Sciatic nerve (tissue), 2 donors: ENCODE measurements around the gene APCDD1L. TPM values are rescaled to one million over a fixed set of nuclear protein-coding genes. Genes with fewer than 3 reads are reported as not detected.

Experiments used
- ATAC-seq: fragments of 200-7000 bp; cut with Tn5 transposase; one replicate; pipeline ENCODE4 v1.9.1; 2020; ENCODE audit warnings: mild to moderate bottlenecking, moderate library complexity
- DNase-seq: peaks from one replicate; pipeline ENCODE4 v3.0.0-alpha.2; 2020; ENCODE audit warnings: low spot score
- intact Hi-C: fragments of 100-400 bp; cut with DNase I; formaldehyde crosslinking; loops from one replicate; pipeline ENCODE4 v1.14.2; 2022
- total RNA-seq: library from RNA; stranded (reverse); fragmentation: NEBNext Ultra II Directional; extraction: Animal tissue kit (Norgen Biotek cat#: 25700); gene quantifications from one replicate; pipeline ENCODE4 v1.2.1, GENCODE V29; 2021
- donor health status: DM: no; HTN: no; CAD: no.
- donor health status: DM: no; HTN: no; CAD: no.

APCDD1L gene
- total RNA-seq, 1 donor from 2014 or later, result 0.53 TPM

- ATAC-seq (no peak), DNase-seq (no peak)
- intact Hi-C loops, result no loop called here
These were observed 58.0 kb downstream of the APCDD1L start for GRCh38 chr20:58457083-58457695.

DNA sequence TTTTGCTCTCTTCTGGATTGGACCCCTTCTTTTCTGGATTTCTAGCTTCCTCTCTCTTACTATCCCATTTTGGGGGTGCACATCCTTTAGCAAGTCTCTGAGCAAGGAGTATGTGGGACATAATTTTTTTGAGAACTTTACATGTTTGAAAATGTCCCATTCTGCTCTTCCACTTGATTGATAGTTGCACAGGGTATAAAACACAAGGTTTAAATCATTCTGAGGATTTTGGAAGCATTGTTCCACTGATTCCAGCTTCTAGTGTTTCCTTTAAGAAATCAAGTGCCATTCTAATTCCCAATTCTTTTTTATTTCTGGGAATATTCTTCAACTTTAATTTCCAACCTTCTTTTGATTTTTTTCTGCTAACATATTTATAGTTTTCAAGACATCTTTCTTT is 60.7 kb downstream of the APCDD1L start:
- intact Hi-C loops, result no loop called here
- DNase-seq (no peak), ATAC-seq (no peak)

DNA sequence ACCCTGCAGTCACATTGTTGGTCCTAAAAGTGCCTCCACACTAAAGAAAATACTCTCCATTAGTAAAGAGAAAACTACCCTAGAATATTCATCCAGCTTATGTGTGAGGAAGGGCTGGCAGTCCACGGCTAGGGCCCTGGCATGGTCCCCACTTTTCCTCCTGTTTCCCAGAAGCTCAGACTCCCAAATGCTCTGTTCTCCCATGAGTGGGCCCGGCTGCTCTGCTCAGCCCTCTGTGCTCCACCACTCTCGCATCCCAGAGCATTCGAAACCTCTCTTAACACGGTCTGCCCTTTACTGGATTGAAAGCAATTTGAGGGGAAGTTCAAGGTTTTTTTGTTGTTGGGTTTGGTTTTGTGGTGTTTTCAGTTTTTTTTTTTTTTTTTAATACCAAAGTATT is 61.8 kb downstream of the APCDD1L start:
- no peak for DNase-seq
- no peak for ATAC-seq
- intact Hi-C loops, result no loop called here

- intact Hi-C loops, result no loop called here
- DNase-seq (no peak), ATAC-seq (no peak)
These were observed 62.4 kb downstream of the APCDD1L start for GRCh38 chr20:58452667-58453255.

GRCh38 chr20:58450254-58450653 is 64.9 kb downstream of the APCDD1L start:
- no peak for ATAC-seq
- intact Hi-C loops, result no loop called here
- no peak for DNase-seq

DNA sequence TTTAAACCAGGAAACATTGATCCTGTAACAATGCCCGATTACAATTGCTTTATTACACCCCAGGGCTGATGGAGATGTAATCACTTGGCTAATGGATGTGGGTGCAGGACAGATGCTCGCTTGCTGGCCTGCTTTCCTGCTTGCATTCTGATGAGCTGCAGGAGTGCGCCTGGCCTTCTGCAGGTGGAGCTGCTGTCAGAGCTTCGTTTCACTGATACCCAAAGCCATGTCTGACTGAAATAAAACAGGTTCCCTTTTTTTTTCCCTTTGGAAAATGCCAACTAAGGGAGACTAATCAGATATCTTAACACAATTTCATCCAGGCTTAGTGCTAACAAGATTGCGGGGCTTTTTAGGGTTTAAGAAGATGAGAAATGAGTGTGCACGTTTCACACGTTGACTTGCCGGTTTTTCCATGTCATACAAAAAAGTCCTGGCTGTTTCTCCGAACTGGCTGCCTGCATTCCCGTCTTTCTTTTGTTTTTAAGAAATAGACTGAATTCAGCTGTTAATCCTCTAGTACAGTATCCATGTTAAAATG is 65.4 kb downstream of the APCDD1L start:
- DNase-seq, result no peak
- intact Hi-C loops, result no loop called here
- ATAC-seq, result no peak

GRCh38 chr20:58448958-58449357 is 66.2 kb downstream of the APCDD1L start:
- ATAC-seq (no peak), DNase-seq (no peak)
- intact Hi-C loops, result no loop called here

DNA sequence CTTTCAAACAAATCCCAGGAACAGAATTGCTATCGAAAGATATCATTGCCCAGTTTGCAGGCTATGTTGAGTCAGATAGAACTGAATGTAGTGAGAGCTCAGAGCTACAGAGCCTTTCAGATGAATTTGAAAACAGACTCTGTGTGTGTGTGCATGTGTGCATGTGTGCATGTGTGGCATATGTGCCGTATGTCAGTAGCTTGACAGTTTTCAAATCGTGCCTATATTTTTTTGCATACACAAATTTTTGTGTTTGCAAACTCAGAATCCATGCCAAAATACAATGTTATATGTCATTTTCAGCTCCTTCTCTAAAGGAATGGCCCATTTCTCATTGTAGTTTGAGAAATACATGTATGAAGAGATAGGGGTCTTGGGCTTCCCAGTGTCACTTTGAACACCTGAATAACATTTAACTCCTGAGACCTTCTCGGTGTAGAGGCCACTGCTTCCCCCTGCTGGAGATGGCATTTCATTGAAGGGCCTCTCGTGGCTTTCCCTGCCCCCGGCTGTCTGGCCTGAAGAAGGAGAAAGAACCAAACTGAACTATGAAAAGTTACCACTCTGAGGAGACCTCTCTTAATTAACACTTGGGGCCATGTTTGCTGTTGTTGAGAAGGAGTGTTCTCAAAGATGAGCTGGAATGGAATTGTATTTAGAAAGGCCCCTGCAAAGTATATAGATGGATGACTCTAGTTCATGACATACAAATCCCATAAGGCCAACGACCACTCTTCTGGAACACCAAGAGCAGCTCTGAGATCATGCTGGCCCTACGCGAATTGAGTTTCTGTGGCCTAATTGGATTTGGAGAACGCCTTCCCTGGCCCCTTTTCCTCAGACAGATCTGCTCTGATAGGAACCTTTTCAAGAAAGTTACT is 67.4 kb downstream of the APCDD1L start:
- DNase-seq, result no peak
- peak; percentile 42 for ATAC-seq
- intact Hi-C loops, result no loop called here

DNA sequence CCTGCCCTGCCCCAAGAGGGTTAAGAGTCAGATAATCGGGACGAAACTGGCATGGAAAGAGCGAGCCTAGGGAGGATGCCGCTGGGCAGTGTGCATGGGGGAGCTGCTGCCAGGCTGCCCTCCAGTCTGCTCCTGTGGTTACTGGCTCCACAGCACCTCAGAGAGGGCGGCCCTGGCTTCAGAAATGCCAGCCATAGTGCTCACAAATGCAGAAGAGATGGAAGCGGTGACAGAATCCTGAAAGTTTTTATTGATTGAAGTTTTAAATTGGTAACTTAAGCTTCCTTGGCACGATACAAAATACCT is 68.3 kb downstream of the APCDD1L start:
- intact Hi-C loops, result no loop called here
- no peak for ATAC-seq

DNA sequence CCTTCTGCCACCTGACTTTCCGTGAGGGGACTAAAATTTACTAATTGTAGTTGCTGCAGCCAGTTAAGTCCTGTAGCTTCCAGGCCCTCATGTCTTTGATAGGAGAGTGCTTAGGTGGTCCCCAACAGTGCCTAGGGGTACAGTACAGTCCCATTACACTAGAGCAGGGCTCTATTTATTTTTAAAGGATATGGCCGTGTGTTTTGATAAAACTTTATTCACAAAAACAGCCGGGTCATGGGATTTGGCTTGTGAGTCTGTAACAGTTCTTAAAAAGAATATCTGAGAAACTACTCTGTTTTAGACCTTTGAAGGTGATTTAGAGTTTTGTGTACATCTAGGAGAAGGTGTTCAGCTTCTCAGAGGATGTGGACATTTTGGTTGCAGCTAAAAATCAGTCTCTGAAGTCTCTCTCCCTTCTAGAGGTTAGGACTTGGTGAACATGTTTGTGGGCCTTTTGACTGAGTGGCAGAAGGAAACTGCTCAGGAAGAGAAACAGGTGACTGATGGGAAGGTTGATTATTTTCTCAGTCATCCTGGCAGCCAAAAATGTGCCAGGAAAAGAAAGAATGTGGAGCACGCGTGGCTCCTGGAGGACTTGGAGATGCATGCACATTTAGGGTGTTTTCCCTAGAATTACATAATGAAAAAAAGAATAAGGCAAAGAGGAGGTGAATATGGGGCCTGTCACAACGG is 68.8 kb downstream of the APCDD1L start:
- DNase-seq (no peak), ATAC-seq (no peak)
- intact Hi-C loops, result no loop called here

More for the DNA sequence above, 68.3 kb downstream of the APCDD1L start:
- DNase-seq, result no peak

GRCh38 chr20:58444746-58445255 is 70.4 kb downstream of the APCDD1L start:
- intact Hi-C loops, result no loop called here
- ATAC-seq, result no peak
- DNase-seq, result no peak

DNA sequence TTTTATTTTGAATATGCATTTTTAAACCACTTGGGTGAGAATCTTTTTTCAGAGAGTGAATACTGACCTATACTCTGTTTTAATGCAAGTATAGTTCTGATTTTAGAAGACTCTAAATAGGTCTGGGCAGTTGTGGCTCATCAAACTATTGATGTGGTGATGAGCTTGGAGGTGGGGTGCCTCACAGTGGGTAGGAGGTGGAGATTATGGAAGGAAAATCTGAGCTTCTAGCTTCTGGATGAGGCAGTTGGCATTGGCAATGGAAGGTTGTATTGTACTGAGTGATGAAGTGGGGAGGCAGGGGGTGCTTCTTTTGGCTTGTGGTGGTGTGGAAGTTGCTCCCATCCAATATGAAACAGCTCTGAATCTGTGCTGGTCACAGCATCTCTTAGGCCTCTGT is 73.5 kb downstream of the APCDD1L start:
- DNase-seq (no peak), ATAC-seq (no peak)
- intact Hi-C loops, result no loop called here

- ATAC-seq (peak; percentile 58), DNase-seq (no peak)
- intact Hi-C loops, result no loop called here
These were observed 75.0 kb downstream of the APCDD1L start for GRCh38 chr20:58440021-58440767.

GRCh38 chr20:58438970-58439808 is 76.0 kb downstream of the APCDD1L start:
- intact Hi-C loops, result no loop called here
- no peak for DNase-seq
- no peak for ATAC-seq

DNA sequence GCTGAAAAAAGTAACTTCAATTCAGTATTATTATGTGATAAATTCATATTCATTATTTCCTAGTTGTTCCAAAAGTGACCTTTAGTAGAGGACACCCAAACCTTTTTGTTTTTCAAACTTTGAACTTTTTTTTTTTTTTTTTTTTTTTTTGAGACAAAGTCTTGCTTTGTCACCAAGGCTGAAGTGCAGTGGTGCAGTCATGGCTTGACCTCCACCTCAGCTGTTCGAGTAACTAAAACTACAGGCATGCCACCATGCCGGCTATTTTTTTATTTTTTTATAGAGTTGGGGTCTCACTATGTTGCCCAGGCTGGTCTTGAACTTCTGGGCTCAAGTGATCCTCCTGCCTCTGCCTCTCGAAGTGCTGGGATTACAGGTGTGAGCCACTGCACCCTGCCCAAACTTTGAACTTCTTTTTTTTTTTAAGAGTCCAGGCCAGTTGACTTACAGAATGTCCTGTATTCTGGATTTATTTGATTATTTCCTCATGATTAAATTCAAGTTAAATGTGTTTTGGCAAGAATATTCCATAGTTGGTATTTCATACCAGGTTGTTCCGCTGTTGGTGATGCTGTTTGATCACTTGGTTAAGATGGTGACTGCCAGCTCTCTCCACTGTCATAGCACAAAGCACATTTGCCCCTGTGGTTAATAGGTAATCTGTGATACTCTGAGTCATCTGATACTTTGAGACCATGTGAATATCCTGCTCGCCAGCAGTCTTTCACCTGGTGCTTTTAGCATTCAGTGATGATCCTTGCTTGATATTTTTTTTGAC is 78.1 kb downstream of the APCDD1L start:
- intact Hi-C loops, result no loop called here
- no peak for ATAC-seq
- no peak for DNase-seq

DNA sequence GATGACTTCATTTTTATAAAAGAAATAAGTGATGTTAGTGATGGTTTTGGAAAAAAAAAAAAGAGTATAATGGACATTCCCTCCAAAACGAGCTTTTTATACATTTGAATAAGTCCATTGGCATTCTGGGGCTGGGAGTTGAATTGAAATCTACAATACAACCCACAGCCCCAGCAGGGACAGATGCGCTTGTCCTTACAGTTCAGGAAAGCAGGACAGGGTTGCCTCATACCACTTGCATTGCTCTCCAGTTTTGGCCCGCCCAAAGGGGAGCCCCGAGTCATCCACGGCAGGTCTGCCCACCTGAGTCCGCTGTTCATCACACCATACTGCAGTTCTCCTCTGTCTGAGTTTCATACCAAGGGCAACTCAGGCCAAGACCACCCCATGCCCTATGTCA is 80.0 kb downstream of the APCDD1L start:
- ATAC-seq (no peak), DNase-seq (no peak)
- intact Hi-C loops, result no loop called here

DNA sequence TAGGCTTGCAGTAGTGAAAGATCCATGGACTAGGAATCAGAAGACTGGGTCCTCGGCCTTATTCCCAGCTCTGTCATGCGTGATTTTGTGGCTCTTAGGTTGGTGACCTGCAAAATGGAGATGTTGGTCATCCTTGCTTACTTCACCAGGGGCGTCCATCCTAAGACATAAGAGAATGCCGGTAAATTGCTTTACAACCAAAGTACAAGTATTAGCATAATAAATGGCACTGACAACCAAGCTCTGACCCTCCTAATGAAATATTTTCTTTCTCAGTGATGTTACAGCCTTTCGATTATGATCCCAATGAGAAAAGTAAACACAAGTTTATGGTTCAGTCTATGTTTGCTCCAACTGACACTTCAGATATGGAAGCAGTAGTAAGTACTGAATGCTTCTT is 80.9 kb downstream of the APCDD1L start:
- intact Hi-C loops, result no loop called here
- DNase-seq (no peak), ATAC-seq (no peak)
